ENCODE results near the gene NEK5.

DNA sequence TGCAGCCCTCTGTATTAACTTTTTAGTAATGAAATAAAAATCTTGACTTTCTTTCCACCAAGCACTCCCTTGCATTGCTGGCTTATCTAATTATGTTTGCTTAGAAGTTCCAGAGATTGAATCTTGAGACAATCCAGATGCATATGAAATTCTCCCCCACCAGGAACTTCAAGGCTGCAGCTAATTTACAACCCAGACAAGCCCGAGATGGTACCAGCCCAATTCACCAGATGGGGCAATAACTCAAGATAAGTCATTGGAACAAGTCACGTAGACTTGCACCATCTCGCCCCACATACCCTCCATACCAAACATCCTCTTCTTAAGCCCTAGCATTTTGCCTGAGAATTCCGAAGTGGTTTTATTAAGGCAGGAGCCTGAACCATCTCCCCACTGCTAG is 75.4 kb downstream of the NEK5 start:
- TF ChIP-seq, protein P1, sequence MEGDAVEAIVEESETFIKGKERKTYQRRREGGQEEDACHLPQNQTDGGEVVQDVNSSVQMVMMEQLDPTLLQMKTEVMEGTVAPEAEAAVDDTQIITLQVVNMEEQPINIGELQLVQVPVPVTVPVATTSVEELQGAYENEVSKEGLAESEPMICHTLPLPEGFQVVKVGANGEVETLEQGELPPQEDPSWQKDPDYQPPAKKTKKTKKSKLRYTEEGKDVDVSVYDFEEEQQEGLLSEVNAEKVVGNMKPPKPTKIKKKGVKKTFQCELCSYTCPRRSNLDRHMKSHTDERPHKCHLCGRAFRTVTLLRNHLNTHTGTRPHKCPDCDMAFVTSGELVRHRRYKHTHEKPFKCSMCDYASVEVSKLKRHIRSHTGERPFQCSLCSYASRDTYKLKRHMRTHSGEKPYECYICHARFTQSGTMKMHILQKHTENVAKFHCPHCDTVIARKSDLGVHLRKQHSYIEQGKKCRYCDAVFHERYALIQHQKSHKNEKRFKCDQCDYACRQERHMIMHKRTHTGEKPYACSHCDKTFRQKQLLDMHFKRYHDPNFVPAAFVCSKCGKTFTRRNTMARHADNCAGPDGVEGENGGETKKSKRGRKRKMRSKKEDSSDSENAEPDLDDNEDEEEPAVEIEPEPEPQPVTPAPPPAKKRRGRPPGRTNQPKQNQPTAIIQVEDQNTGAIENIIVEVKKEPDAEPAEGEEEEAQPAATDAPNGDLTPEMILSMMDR (IDR thresholded peaks at IDR 0.05) = no peak
- no peak for TF ChIP-seq POLR2A (IDR thresholded peaks at IDR 0.05)
- no peak for TF ChIP-seq EP300 (IDR thresholded peaks at IDR 0.05)

Data from stomach (tissue), 4 donors.